IPS-NIHi7 (cell line): ENCODE measurements around the gene GPATCH8.
A peak's percentile ranks its signal among the peaks of the same experiment; 100 is the strongest.
"Not testable (repeated sequence)": the region's sequence is repeated elsewhere in the genome, so short reads cannot be mapped to it uniquely, and the experiment has no call there.

Experiments
- DNase-seq: peaks from one replicate; pipeline ENCODE4 v3.0.0; 2012; ENCODE audit warnings: mixed read lengths; ENCODE audit errors: extremely low spot score

Gene GPATCH8

DNA sequence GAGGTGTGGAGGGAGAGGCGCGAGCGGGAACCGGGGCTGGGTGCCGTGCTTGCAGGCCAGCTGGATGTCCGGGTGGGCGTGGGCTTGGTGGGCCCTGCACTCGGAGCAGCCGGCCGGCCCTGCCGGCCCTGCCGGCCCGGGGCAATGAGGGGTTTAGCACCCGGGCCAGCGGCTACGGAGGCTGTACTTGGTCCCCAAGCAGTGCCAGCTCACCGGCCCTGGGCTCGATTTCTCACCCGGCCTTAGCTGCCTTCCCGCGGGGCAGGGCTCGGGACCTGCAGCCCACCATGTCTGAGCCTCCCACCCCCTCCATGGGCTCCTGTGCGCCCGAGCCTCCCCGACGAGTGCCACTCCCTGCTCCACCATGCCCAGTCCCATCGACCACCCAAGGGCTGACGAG, 24.7 kb upstream of the GPATCH8 start:
- DNase-seq = no peak

DNA sequence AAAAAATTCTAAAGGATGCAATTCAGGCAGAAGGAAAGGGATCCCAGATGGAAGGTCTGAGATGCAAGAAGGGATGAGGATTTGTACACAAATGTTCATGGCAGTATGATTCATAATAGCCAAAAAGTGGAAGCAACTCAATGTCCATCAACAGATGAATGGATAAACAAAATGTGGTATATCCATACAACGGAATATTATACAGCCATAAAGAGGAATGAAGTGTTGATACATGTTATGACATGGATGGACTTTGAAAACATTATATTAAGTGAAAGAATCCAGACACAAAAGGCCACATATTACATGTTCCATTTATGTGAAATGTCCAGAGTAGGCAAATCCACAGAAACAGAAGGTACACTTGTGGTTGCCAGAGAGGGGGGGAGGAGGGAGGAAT, 23.9 kb upstream of the GPATCH8 start:
- no peak for DNase-seq

- no peak for DNase-seq
These were observed 20.4 kb upstream of the GPATCH8 start for GRCh38 chr17:44523672-44523972.

DNA sequence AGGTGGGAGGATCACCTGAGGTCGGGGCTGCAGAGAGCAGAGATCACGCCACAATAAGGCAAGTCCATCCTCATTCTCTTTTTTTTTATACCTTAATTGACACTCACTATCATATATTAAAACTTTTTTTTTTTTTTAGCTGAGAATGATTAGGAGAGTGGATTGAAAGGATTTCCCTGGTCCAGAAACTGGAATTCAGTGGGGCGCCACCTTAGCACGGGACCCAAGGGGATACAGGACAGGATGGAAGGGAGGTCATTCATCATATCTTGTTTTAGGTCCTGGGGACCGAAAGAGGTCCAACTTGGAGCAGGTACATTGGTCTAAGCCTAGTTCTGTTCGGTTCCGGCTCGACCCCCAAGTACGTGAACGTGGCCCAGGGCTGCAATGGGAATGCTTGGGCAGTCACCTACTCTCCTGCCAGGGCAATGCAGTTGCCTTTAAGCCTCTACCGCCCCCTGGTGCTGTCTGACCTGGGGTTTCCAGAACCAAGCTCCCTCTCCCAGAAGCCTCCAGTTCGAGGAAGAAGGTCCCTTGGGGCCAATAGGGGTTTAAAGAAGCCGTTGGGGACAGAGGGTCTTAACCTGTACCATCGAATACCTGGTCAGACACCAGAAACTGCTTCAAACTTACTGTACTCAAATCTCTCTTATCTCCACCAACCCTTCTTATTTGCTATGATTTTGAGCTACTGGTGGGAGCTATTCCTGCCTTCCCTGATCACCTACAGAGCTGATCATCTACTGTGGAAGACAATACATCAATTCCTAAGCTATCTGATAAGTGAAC, 19.9 kb upstream of the GPATCH8 start:
- DNase-seq = peak; percentile 82

- no peak for DNase-seq
These were observed 14.8 kb upstream of the GPATCH8 start for GRCh38 chr17:44518032-44518431.

GRCh38 chr17:44511241-44512134, 8.3 kb upstream of the GPATCH8 start:
- DNase-seq = peak; percentile 60

- DNase-seq = not testable (repeated sequence)
These were observed 3.9 kb upstream of the GPATCH8 start for GRCh38 chr17:44506939-44507604.

DNA sequence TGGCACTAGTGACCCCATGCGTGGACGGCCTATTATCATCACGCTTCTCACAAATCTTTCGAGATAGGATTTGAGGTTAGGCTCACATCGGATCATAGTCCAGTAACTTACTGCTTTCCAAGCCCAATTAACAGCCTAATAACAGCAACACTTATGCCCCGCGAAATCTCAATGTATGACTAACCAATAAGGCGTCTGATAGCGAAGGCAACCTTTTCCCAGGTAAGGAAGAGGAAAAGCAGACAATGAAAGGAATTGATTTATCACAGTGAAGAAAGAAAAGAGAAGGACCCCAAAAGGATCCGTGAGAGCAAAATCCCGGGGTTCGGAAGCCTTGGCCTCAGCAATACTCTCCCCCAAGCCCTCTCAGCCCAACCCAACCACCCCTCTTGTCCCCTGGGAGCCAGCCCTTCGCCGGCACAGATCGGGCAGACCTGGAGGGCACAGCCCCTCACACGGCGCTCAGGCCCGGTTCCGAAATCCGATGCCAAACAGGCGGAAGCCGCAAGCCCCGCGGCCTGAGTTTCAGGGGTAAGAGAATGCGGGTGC, 534 bp downstream of the GPATCH8 start:
- DNase-seq = peak; percentile 10

- DNase-seq = no peak
These were observed 1.3 kb downstream of the GPATCH8 start for GRCh38 chr17:44501866-44502375.

- DNase-seq = no peak
These were observed 3.5 kb downstream of the GPATCH8 start for GRCh38 chr17:44499722-44500121.

DNA sequence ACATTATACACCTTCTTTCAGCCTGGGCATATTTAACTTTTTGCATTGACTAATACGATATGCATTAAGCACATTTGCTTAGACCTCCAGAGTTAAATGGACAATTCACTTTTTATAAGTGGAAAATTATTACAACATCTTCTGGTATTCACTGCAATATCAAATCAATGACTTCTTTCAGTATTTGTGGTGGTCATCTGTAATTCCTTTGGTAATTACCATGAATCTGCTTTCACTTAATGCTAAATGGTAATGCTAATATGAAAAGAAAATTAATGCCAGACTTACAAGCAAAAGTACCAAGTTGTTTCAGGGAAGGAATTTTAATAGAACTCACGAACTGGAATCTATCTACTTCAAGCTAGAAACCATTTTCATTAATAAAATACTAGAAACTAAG, 6.4 kb downstream of the GPATCH8 start:
- no peak for DNase-seq

DNA sequence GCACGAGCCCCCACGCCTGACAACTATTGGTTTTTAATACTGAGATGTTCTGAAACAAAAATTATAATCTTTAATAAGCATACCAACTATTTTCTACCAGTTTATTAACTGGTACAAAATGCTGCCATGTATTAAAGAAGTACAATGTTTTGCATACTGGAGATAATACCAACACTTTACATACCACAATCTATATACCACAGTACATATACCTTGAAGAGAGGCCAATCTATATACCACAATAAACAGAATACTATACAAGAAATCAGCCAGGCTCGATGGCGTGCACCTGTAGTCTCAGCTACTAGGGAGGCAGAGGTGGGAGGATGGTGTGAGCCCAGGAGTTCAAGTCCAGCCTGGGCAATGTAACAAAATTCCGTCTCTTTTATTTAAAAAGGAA, 9.9 kb downstream of the GPATCH8 start:
- no peak for DNase-seq

DNA sequence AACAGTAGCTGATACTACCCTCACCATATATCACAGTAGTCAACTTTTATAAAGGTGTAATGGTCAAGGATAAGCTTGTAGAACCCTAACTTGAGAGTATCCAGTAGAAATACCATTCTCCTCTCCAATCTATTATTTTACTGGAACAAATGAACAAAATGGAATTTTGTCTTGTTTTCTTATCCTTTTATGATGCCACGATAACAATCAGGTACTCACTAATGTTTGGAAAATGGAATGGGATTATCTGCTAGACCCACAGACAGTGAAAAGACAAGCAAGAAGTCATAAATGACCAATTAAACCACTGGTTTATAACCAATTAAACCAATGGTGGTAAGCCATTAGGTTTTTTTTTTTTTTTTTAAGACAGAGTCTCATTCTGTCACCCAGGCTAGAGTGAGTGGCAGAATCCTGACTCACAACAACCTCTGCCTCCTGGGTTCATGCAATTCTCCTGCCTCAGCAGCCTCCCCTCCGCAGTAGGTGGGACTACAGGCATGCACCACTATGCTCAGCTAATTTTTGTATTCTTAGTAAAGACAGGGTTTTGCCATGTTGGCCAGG, 10.4 kb downstream of the GPATCH8 start:
- DNase-seq = no peak

DNA sequence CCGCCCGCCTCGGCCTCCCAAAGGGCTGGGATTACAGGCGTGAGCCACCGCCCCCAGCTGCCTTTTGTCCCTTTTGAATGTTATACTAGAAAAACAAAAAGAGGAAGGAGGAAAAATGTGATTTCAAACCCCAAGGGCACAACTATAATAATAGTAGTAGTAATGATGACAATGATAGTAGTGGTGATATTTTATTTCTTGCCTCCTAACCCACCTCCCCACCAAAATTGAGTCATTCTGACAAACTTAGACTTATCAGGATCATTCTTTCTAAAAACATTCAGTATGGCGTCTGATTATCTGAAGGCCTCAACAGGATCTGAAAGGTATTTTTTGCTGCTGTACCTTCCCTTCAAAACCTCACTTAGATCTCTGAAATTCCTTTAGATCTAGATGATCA, 13.6 kb downstream of the GPATCH8 start:
- DNase-seq = no peak

GRCh38 chr17:44487170-44487569, 16.0 kb downstream of the GPATCH8 start:
- no peak for DNase-seq

DNA sequence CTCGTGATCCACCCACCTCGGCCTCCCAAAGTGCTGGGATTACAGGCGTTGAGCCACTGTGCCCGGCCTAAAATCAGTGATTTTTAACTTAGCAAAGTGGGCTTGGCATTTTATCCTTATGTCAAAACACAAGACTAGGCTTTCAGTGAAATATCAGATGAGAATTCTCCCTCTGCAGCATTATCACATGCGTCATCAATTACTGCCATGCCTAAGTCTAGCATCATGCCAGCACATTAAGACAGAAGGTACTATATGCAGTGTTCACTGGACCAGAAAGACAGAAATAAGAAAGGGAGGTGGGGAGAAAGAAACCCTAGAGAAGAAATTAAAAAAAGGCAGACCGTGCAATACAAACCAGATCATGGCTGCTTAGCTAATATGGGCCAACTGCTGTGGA, 29.8 kb downstream of the GPATCH8 start:
- DNase-seq = no peak

DNA sequence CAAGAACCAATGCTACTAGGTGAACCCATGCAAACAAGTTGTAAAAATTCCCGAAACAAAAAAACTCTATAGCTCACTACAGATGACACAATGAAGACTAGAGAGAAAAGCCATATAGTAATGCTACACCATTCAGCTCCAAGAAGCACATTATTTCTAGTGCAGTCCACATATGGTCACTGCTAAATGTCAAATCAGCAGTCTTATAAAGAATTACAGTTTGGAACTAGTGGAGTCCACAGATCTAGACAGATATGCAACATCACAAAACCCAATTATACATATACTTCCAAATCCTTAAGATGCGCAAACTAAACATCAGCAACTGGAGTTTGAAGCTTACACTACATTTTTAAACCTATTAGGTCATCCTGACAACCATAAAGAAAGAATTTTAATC, 33.5 kb downstream of the GPATCH8 start:
- DNase-seq = no peak

DNA sequence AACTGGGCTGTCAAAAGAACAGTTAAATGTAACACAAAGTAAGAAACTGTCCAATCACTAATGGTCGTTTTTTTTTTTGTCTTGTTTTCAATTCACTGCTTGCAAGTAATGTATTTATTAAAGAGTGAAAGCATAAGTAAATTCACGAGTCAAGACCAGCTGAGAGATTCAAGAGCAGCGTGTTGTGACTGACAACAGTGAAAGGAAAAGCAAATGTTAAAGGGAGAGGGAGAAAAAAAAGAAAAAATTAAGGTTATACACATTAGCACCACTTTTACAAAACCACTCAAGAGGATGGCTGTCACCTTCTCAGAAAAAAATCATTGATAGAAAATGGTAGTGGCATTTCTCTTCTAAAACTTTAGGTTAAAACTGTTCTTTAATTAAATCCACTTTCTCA, 36.1 kb downstream of the GPATCH8 start:
- no peak for DNase-seq

DNA sequence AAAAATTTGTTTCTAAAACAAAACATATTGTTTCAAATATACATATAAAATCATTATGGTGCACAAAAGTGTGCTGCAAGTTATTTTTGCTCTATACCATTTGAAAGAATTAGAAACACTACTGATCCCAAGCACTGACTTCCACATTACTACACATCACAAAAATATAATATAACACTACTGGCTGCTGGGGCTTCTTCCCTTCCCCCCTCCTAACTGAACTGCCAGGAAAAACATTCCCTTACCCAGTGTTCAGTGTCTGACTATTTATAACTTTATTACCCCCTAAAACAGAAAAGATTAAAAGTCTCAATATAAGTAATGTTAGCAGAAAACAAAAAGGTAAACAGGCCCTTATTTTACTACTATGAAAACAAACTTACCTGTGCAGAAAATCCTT, 36.9 kb downstream of the GPATCH8 start:
- DNase-seq = no peak

DNA sequence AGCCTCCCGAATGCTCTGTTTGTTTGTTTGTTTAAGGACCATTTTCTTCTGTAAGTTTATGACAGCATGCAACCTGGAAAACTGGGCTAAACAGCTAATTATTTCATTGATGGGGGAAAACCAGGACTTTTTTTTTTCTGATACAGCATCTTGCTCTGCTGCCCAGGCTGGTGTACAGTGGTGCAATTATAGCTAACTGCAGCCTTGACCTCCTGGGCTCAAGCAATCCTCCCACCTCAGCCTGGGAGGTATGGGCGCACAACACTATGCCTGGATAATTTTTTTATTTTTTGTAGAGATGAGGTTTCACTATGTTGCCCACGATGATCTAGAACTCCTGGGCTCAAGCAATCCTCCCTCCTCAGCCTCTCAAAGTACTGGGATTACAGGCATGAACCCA, 37.3 kb downstream of the GPATCH8 start:
- DNase-seq = no peak

DNA sequence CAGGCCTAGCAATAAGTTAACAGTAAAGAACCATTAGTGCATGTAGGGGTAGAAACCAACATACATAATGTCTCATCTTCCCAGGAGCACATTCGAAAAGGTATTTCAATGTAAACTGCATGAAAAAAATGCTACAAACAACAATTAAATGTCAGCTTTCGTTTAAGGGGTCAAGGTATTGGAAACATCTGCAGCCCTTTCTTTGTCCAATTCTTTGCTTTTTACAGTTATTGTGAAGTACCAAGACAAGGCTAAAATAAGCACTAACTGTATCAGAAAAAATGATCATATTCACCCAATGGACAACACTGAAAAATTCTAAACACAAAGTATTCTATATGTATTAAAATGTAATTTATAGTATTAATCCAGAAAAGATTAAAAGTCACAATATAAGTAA, 37.9 kb downstream of the GPATCH8 start:
- no peak for DNase-seq

DNA sequence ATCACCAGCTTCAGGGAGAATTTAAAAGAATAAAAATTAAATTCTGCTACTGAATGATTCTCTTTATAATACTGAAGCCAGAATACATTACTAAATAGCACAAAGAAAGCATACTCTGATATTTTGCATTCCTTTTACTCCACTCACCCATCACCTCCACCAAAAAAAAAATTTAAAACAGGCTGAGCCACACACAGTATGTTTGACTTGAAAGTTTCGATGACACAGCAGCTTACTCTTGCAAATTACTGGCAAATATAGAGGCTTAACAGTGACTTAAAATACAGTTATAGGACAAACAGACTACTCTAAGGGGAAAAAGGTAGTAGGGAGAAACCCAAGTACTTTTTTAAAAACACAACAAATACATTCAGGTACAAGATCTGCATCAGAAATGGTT, 39.2 kb downstream of the GPATCH8 start:
- DNase-seq = no peak
